GM23338 (cell line): Measurements from ENCODE around the gene DACT2. TPM values are rescaled to one million over a fixed set of nuclear protein-coding genes. Genes with fewer than 3 reads are reported as not detected.

Experiments used
- ATAC-seq: fragments of 200-7000 bp; cut with Tn5 transposase; 3 replicates; pipeline ENCODE4 v1.9.1; 2020
- DNase-seq: peaks from one replicate; pipeline ENCODE4 v3.0.0-alpha.2; 2015; ENCODE audit warnings: low spot score
- H2AFZ ChIP-seq: fragments of 200-600 bp; sonication (generic); 2 replicates; pipeline ENCODE4 v1.8.0; 2016; ENCODE audit warnings: antibody characterized with exemption, mild to moderate bottlenecking, moderate library complexity
- H3F3A ChIP-seq: fragments of 200-600 bp; sonication (generic); replicated peaks from 2 replicates; pipeline ENCODE4 v1.8.0; 2017; ENCODE audit warnings: antibody characterized with exemption, mixed run types, low read depth
- H3K27ac ChIP-seq: fragments of 200-600 bp; sonication (generic); 2 replicates; pipeline ENCODE4 v1.6.1; 2016; ENCODE audit warnings: low read depth
- H3K27me3 ChIP-seq: fragments of 200-600 bp; sonication (generic); 2 replicates; pipeline ENCODE4 v1.8.0; 2016; ENCODE audit warnings: mild to moderate bottlenecking, mixed run types, moderate library complexity; ENCODE audit not compliant: insufficient read depth
- H3K36me3 ChIP-seq: fragments of 200-600 bp; sonication (generic); 2 replicates; pipeline ENCODE4 v1.8.0; 2016; ENCODE audit warnings: mild to moderate bottlenecking; ENCODE audit not compliant: insufficient read depth
- H3K4me1 ChIP-seq: fragments of 200-600 bp; sonication (generic); 2 replicates; pipeline ENCODE4 v1.8.0; 2016; ENCODE audit warnings: mild to moderate bottlenecking, moderate library complexity; ENCODE audit not compliant: insufficient read depth
- H3K4me2 ChIP-seq: fragments of 200-600 bp; sonication (generic); 2 replicates; pipeline ENCODE4 v1.7.1; 2017; ENCODE audit warnings: mixed run types
- H3K4me3 ChIP-seq: fragments of 200-600 bp; sonication (generic); 2 replicates; pipeline ENCODE4 v1.6.1; 2016; ENCODE audit warnings: mixed run types
- H3K79me2 ChIP-seq: fragments of 200-600 bp; sonication (generic); replicated peaks from 2 replicates; pipeline ENCODE4 v1.8.0; 2017; ENCODE audit warnings: mild to moderate bottlenecking; ENCODE audit not compliant: insufficient read depth
- H3K9me2 ChIP-seq: fragments of 200-600 bp; sonication (generic); 2 replicates; pipeline ENCODE4 v1.8.0; 2017; ENCODE audit not compliant: insufficient read depth
- H4K20me1 ChIP-seq: fragments of 200-600 bp; sonication (generic); replicated peaks from 2 replicates; pipeline ENCODE4 v1.8.0; 2017; ENCODE audit warnings: mild to moderate bottlenecking; ENCODE audit not compliant: insufficient read depth
- H3K27ac Mint-ChIP-seq: 2 replicates; pipeline ENCODE4 v1.8.0; 2020; ENCODE audit warnings: inconsistent platforms, mild to moderate bottlenecking, moderate library complexity, mixed read lengths
- H3K27me3 Mint-ChIP-seq: 3 replicates; pipeline ENCODE4 v1.8.0; 2022; ENCODE audit warnings: low read depth, mild to moderate bottlenecking, moderate library complexity, mixed read lengths, inconsistent platforms; ENCODE audit not compliant: insufficient read depth, poor library complexity
- H3K36me3 Mint-ChIP-seq: 3 replicates; pipeline ENCODE4 v1.8.0; 2021; ENCODE audit warnings: low read depth, mild to moderate bottlenecking, inconsistent platforms, moderate library complexity, mixed read lengths
- H3K4me1 Mint-ChIP-seq: 3 replicates; pipeline ENCODE4 v1.8.0; 2020; ENCODE audit warnings: mild to moderate bottlenecking, inconsistent platforms, mixed read lengths
- H3K4me3 Mint-ChIP-seq: 3 replicates; pipeline ENCODE4 v1.8.0; 2021; ENCODE audit warnings: moderate library complexity, mild to moderate bottlenecking, inconsistent platforms, mixed read lengths
- H3K9me3 Mint-ChIP-seq: 3 replicates; pipeline ENCODE4 v1.8.0; 2020; ENCODE audit warnings: moderate library complexity, mild to moderate bottlenecking, inconsistent platforms, mixed read lengths
- CREB1 ChIP-seq: fragments of 250-450 bp; sonication (Bioruptor Pico); IDR thresholded peaks from 2 replicates; pipeline ENCODE4 v1.5.0; 2020; ENCODE audit warnings: low read depth, mild to moderate bottlenecking, moderate library complexity
- EZH2 ChIP-seq: fragments of 200-600 bp; sonication (generic); IDR thresholded peaks from one replicate; pipeline ENCODE4 v1.8.0; 2017; ENCODE audit warnings: antibody characterized with exemption, mild to moderate bottlenecking, low read depth; ENCODE audit not compliant: unreplicated experiment
- EZH2phosphoT487 ChIP-seq: fragments of 200-600 bp; sonication (generic); IDR thresholded peaks from one replicate; pipeline ENCODE4 v1.8.1; 2018; ENCODE audit warnings: antibody characterized with exemption; ENCODE audit not compliant: unreplicated experiment
- JUNB ChIP-seq: IDR thresholded peaks from one replicate; pipeline ENCODE4 v1.6.1; 2016; ENCODE audit warnings: antibody characterized with exemption; ENCODE audit not compliant: unreplicated experiment
- NANOG ChIP-seq: IDR thresholded peaks from 2 replicates; pipeline ENCODE4 v1.6.1; 2016; ENCODE audit warnings: antibody characterized with exemption, borderline replicate concordance
- REST ChIP-seq: IDR thresholded peaks from one replicate; pipeline ENCODE4 v1.6.1; 2018; ENCODE audit warnings: antibody characterized with exemption; ENCODE audit not compliant: unreplicated experiment
- STAT1 ChIP-seq: IDR thresholded peaks from one replicate; pipeline ENCODE4 v1.6.1; 2016; ENCODE audit warnings: antibody characterized with exemption; ENCODE audit not compliant: unreplicated experiment
- ZNF114 ChIP-seq: fragments of 250-450 bp; sonication (Bioruptor Pico); IDR thresholded peaks from 2 replicates; pipeline ENCODE4 v1.5.0; 2020; ENCODE audit warnings: mild to moderate bottlenecking, moderate library complexity
- ZNF331 ChIP-seq: fragments of 250-450 bp; sonication (Bioruptor Pico); IDR thresholded peaks from 2 replicates; pipeline ENCODE4 v1.5.0; 2020; ENCODE audit warnings: low read depth, mild to moderate bottlenecking, moderate library complexity
- ZNF462 ChIP-seq: fragments of 250-450 bp; sonication (Bioruptor Pico); IDR thresholded peaks from 2 replicates; pipeline ENCODE4 v1.5.0; 2020; ENCODE audit warnings: mild to moderate bottlenecking, moderate library complexity
- polyA plus RNA-seq: library from polyadenylated mRNA; unstranded; fragments of >200 nt; fragmentation: Nextera tagmentation; extraction: Ambion mirVana; gene quantifications from 2 replicates; pipeline ENCODE4 v1.2.1, GENCODE V29; 2016
- total RNA-seq: library from RNA; depleted of rRNA; stranded (reverse); fragments of >200 nt; shearing (Covaris generic); gene quantifications from 2 replicates; pipeline ENCODE4 v1.2.3, GENCODE V29; 2014

The DACT2 gene
- total and polyA plus RNA-seq, 2 experiments from 2014 or later, result 1.8 to 10.6 TPM

- H3K27me3 Mint-ChIP-seq, result peaks cover 21% of the 10 kb centered on the region
- Histone ChIP-seq H3K27me3 (no peaks in the 10 kb centered on the region), H3K4me1 (peaks cover 9% of the 10 kb centered on the region; the same call in 1 of the 2 replicates), H4K20me1 (no peaks in the 10 kb centered on the region), H3K36me3 (no peaks in the 10 kb centered on the region), H3K4me3 (no peak overlapping the region), H2AFZ (no peak overlapping the region), H3F3A (no peaks in the 10 kb centered on the region), H3K79me2 (no peaks in the 10 kb centered on the region), H3K27ac (no peak overlapping the region), H3K4me2 (no peak overlapping the region), H3K9me2 (no peaks in the 10 kb centered on the region)
- no peaks in the 10 kb centered on the region; the same call in 2 of the 3 replicates for H3K36me3 Mint-ChIP-seq
- no peak overlapping the region for H3K4me3 Mint-ChIP-seq
- no peak overlapping the region for H3K27ac Mint-ChIP-seq
- no peak for ATAC-seq
- H3K9me3 Mint-ChIP-seq, result no peaks in the 10 kb centered on the region
- no peak for DNase-seq
- TF ChIP-seq EZH2phosphoT487, result no peak
- peaks cover 30% of the 10 kb centered on the region for H3K4me1 Mint-ChIP-seq
Measured at GRCh38 chr6:168307015-168307694, 12.4 kb downstream of the DACT2 start.

GRCh38 chr6:168305863-168306262 is 13.7 kb downstream of the DACT2 start:
- H3K4me3 ChIP-seq, result no peak overlapping the region
- no peak for ATAC-seq
- no peak overlapping the region for H2AFZ ChIP-seq
- no peak overlapping the region for H3K27ac Mint-ChIP-seq
- no peak overlapping the region for H3K27ac ChIP-seq
- H3K9me3 Mint-ChIP-seq, result no peaks in the 10 kb centered on the region
- no peaks in the 10 kb centered on the region for H3K27me3 ChIP-seq
- no peaks in the 10 kb centered on the region for H3K36me3 ChIP-seq
- H3K36me3 Mint-ChIP-seq, result no peaks in the 10 kb centered on the region; the same call in 2 of the 3 replicates
- H3F3A ChIP-seq, result no peaks in the 10 kb centered on the region
- H3K4me1 ChIP-seq, result peaks cover 22% of the 10 kb centered on the region; the same call in 1 of the 2 replicates
- DNase-seq, result no peak
- H3K4me3 Mint-ChIP-seq, result no peak overlapping the region
- H3K79me2 ChIP-seq, result no peaks in the 10 kb centered on the region
- peaks cover 31% of the 10 kb centered on the region for H3K27me3 Mint-ChIP-seq
- peaks cover 43% of the 10 kb centered on the region for H3K4me1 Mint-ChIP-seq
- no peaks in the 10 kb centered on the region for H3K9me2 ChIP-seq
- H3K4me2 ChIP-seq, result no peak overlapping the region
- no peaks in the 10 kb centered on the region for H4K20me1 ChIP-seq
- TF ChIP-seq ZNF462 (CRISPR knock-in tag) (no peak), ZNF114 (no peak), ZNF331 (CRISPR knock-in tag) (no peak), STAT1 (no peak), REST (no peak), CREB1 (CRISPR knock-in tag) (no peak), JUNB (no peak), EZH2 (no peak), NANOG (no peak)
